ENCODE measurements around the gene SOCS3.

DNA sequence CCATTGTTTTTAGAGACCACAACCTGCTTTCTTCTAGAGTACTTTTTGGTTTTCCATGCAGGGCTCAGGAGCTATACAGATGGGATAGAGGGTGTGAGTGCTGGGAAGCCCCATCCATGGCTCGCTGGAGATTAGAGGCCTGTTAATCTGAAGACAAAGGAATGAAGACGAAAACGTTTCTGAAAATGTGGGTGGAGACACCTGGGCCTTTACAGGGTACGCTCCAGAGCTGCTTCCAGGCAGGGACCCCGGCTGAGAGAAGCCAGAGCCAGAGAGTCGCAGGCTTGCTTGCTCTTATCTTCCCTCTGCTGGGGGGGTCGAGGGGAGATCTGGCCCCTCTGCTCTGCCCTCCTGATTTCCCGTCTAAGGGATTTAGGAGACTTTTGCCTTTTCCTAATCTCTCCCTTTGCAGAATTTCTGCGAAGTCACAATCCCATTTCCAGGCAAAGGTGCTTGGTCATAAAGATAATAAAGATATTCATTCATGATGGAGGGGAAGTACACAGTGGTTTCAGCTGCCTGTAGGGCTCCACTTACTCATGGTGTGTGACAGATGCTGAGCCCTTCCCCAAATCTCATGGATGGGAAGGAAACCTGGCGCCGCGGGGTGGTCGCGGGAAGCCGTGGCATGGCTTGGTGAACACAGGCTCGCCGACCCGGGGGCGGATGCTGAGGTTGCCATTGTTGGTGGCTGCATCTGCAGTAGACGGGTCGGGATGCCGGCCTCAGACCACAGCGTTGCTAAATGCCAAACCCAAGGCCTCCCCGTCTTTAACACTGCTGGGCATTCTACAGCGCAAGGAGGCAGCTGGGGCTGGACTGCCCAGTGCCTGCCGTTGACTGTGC is 4.8 kb upstream of the SOCS3 start:
- TF ChIP-seq CREB1 (CRISPR knock-in tag; IDR thresholded peaks at IDR 0.05; ENCODE audit: low read depth) (no peak), POLR2AphosphoS5 (IDR thresholded peaks at IDR 0.05; ENCODE audit: low read depth) (no peak), EZH2 (IDR thresholded peaks at IDR 0.05; ENCODE audit: low read depth, unreplicated experiment) (no peak), EZH2phosphoT487 (IDR thresholded peaks at IDR 0.05; ENCODE audit: unreplicated experiment) (no peak), NANOG (IDR thresholded peaks at IDR 0.05; ENCODE audit: borderline replicate concordance) (no peak), JUNB (IDR thresholded peaks at IDR 0.05; ENCODE audit: unreplicated experiment) (no peak), STAT1 (IDR thresholded peaks at IDR 0.05; ENCODE audit: unreplicated experiment) (no peak), ZNF331 (CRISPR knock-in tag; IDR thresholded peaks at IDR 0.05; ENCODE audit: low read depth) (no peak)
- TF ChIP-seq, protein P1, sequence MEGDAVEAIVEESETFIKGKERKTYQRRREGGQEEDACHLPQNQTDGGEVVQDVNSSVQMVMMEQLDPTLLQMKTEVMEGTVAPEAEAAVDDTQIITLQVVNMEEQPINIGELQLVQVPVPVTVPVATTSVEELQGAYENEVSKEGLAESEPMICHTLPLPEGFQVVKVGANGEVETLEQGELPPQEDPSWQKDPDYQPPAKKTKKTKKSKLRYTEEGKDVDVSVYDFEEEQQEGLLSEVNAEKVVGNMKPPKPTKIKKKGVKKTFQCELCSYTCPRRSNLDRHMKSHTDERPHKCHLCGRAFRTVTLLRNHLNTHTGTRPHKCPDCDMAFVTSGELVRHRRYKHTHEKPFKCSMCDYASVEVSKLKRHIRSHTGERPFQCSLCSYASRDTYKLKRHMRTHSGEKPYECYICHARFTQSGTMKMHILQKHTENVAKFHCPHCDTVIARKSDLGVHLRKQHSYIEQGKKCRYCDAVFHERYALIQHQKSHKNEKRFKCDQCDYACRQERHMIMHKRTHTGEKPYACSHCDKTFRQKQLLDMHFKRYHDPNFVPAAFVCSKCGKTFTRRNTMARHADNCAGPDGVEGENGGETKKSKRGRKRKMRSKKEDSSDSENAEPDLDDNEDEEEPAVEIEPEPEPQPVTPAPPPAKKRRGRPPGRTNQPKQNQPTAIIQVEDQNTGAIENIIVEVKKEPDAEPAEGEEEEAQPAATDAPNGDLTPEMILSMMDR (conservative IDR thresholded peaks at IDR 0.05; ENCODE audit: low read depth in 2 of 2), result no peak
- TF ChIP-seq, protein P2, sequence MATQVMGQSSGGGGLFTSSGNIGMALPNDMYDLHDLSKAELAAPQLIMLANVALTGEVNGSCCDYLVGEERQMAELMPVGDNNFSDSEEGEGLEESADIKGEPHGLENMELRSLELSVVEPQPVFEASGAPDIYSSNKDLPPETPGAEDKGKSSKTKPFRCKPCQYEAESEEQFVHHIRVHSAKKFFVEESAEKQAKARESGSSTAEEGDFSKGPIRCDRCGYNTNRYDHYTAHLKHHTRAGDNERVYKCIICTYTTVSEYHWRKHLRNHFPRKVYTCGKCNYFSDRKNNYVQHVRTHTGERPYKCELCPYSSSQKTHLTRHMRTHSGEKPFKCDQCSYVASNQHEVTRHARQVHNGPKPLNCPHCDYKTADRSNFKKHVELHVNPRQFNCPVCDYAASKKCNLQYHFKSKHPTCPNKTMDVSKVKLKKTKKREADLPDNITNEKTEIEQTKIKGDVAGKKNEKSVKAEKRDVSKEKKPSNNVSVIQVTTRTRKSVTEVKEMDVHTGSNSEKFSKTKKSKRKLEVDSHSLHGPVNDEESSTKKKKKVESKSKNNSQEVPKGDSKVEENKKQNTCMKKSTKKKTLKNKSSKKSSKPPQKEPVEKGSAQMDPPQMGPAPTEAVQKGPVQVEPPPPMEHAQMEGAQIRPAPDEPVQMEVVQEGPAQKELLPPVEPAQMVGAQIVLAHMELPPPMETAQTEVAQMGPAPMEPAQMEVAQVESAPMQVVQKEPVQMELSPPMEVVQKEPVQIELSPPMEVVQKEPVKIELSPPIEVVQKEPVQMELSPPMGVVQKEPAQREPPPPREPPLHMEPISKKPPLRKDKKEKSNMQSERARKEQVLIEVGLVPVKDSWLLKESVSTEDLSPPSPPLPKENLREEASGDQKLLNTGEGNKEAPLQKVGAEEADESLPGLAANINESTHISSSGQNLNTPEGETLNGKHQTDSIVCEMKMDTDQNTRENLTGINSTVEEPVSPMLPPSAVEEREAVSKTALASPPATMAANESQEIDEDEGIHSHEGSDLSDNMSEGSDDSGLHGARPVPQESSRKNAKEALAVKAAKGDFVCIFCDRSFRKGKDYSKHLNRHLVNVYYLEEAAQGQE (IDR thresholded peaks at IDR 0.05; ENCODE audit: unreplicated experiment), result no peak
- TF ChIP-seq, protein P3, sequence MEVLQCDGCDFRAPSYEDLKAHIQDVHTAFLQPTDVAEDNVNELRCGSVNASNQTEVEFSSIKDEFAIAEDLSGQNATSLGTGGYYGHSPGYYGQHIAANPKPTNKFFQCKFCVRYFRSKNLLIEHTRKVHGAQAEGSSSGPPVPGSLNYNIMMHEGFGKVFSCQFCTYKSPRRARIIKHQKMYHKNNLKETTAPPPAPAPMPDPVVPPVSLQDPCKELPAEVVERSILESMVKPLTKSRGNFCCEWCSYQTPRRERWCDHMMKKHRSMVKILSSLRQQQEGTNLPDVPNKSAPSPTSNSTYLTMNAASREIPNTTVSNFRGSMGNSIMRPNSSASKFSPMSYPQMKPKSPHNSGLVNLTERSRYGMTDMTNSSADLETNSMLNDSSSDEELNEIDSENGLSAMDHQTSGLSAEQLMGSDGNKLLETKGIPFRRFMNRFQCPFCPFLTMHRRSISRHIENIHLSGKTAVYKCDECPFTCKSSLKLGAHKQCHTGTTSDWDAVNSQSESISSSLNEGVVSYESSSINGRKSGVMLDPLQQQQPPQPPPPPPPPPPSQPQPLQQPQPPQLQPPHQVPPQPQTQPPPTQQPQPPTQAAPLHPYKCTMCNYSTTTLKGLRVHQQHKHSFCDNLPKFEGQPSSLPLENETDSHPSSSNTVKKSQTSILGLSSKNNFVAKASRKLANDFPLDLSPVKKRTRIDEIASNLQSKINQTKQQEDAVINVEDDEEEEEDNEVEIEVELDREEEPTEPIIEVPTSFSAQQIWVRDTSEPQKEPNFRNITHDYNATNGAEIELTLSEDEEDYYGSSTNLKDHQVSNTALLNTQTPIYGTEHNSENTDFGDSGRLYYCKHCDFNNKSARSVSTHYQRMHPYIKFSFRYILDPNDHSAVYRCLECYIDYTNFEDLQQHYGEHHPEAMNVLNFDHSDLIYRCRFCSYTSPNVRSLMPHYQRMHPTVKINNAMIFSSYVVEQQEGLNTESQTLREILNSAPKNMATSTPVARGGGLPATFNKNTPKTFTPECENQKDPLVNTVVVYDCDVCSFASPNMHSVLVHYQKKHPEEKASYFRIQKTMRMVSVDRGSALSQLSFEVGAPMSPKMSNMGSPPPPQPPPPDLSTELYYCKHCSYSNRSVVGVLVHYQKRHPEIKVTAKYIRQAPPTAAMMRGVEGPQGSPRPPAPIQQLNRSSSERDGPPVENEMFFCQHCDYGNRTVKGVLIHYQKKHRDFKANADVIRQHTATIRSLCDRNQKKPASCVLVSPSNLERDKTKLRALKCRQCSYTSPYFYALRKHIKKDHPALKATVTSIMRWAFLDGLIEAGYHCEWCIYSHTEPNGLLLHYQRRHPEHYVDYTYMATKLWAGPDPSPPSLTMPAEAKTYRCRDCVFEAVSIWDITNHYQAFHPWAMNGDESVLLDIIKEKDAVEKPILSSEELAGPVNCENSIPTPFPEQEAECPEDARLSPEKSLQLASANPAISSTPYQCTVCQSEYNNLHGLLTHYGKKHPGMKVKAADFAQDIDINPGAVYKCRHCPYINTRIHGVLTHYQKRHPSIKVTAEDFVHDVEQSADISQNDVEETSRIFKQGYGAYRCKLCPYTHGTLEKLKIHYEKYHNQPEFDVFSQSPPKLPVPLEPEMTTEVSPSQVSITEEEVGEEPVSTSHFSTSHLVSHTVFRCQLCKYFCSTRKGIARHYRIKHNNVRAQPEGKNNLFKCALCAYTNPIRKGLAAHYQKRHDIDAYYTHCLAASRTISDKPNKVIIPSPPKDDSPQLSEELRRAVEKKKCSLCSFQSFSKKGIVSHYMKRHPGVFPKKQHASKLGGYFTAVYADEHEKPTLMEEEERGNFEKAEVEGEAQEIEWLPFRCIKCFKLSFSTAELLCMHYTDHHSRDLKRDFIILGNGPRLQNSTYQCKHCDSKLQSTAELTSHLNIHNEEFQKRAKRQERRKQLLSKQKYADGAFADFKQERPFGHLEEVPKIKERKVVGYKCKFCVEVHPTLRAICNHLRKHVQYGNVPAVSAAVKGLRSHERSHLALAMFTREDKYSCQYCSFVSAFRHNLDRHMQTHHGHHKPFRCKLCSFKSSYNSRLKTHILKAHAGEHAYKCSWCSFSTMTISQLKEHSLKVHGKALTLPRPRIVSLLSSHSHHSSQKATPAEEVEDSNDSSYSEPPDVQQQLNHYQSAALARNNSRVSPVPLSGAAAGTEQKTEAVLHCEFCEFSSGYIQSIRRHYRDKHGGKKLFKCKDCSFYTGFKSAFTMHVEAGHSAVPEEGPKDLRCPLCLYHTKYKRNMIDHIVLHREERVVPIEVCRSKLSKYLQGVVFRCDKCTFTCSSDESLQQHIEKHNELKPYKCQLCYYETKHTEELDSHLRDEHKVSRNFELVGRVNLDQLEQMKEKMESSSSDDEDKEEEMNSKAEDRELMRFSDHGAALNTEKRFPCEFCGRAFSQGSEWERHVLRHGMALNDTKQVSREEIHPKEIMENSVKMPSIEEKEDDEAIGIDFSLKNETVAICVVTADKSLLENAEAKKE (CRISPR knock-in tag; IDR thresholded peaks at IDR 0.05), result no peak
- TF ChIP-seq, protein P4, sequence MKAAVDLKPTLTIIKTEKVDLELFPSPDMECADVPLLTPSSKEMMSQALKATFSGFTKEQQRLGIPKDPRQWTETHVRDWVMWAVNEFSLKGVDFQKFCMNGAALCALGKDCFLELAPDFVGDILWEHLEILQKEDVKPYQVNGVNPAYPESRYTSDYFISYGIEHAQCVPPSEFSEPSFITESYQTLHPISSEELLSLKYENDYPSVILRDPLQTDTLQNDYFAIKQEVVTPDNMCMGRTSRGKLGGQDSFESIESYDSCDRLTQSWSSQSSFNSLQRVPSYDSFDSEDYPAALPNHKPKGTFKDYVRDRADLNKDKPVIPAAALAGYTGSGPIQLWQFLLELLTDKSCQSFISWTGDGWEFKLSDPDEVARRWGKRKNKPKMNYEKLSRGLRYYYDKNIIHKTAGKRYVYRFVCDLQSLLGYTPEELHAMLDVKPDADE (IDR thresholded peaks at IDR 0.05), result no peak
